T-helper 1 cell treated with Interleukin-12 subunit alpha and Interleukin-12 subunit beta and Interleukin-4 antibody, amounts not matched to agents 30 μg/mL and 1 μg/mL, for 36 hours (primary cell): ENCODE data around the gene CYCS.
"Not testable (repeated sequence)": the region's sequence is repeated elsewhere in the genome, so short reads cannot be mapped to it uniquely, and the experiment has no call there.

Source experiments
- H3K27ac Mint-ChIP-seq: one replicate; pipeline ENCODE4 v1.8.0; 2021; ENCODE audit warnings: mild to moderate bottlenecking, mixed read lengths
- H3K27me3 Mint-ChIP-seq: one replicate; pipeline ENCODE4 v1.8.0; 2021; ENCODE audit warnings: low read depth, mixed read lengths
- H3K36me3 Mint-ChIP-seq: one replicate; pipeline ENCODE4 v1.8.0; 2021; ENCODE audit warnings: low read depth, mixed read lengths
- H3K4me1 Mint-ChIP-seq: one replicate; pipeline ENCODE4 v1.8.0; 2021; ENCODE audit warnings: low read depth, mixed read lengths
- H3K4me3 Mint-ChIP-seq: one replicate; pipeline ENCODE4 v1.8.0; 2021; ENCODE audit warnings: mild to moderate bottlenecking, moderate library complexity, mixed read lengths
- H3K9me3 Mint-ChIP-seq: one replicate; pipeline ENCODE4 v1.8.0; 2021; ENCODE audit warnings: mixed read lengths

Gene CYCS

GRCh38 chr7:25134358-25135010 is 9.4 kb upstream of the CYCS start:
- Mint-ChIP-seq H3K27ac (no peak overlapping the region), H3K4me3 (no peak overlapping the region), H3K4me1 (peaks cover 8% of the 10 kb centered on the region), H3K36me3 (no peaks in the 10 kb centered on the region), H3K9me3 (no peaks in the 10 kb centered on the region), H3K27me3 (no peaks in the 10 kb centered on the region)

GRCh38 chr7:25132430-25132829 is 7.4 kb upstream of the CYCS start:
- Mint-ChIP-seq H3K9me3 (no peaks in the 10 kb centered on the region), H3K27ac (no peak overlapping the region), H3K36me3 (no peaks in the 10 kb centered on the region), H3K4me3 (no peak overlapping the region), H3K27me3 (no peaks in the 10 kb centered on the region), H3K4me1 (peaks cover 8% of the 10 kb centered on the region)

DNA sequence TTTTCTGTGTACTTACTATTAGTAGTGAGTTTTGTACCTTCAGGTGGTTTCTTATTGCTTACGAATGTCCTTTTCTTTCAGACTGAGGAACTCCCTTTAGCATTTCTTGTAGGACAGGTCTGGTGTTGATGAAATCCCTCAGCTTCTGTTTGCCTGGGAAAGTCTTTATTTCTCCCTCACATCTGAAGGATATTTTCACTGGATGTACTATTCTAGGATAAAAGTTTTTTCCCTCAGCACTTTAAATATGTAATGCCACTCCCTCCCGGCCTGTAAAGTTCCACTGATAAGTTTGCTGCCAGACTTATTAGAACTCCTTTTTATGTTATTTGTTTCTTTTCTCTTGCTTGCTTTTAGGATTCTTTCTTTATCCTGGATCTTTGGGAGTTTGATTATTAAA is 1.7 kb upstream of the CYCS start:
- H3K4me1 Mint-ChIP-seq: peaks cover 17% of the 10 kb centered on the region
- H3K27ac Mint-ChIP-seq: peak overlapping the region; percentile 43
- H3K27me3 Mint-ChIP-seq: no peaks in the 10 kb centered on the region
- H3K4me3 Mint-ChIP-seq: peak overlapping the region; percentile 10
- no peaks in the 10 kb centered on the region for H3K9me3 Mint-ChIP-seq
- H3K36me3 Mint-ChIP-seq: peaks cover 23% of the 10 kb centered on the region

- peak overlapping the region; percentile 100 for H3K27ac Mint-ChIP-seq
- peaks cover 18% of the 10 kb centered on the region for H3K4me1 Mint-ChIP-seq
- peak overlapping the region; percentile 100 for H3K4me3 Mint-ChIP-seq
- H3K36me3 Mint-ChIP-seq: peaks cover 35% of the 10 kb centered on the region
- H3K27me3 Mint-ChIP-seq: no peaks in the 10 kb centered on the region
- no peaks in the 10 kb centered on the region for H3K9me3 Mint-ChIP-seq
Measured at GRCh38 chr7:25124465-25125136, 459 bp downstream of the CYCS start.

GRCh38 chr7:25122373-25122772 is 2.7 kb downstream of the CYCS start:
- peaks cover 40% of the 10 kb centered on the region for H3K36me3 Mint-ChIP-seq
- no peak overlapping the region for H3K27ac Mint-ChIP-seq
- H3K27me3 Mint-ChIP-seq: no peaks in the 10 kb centered on the region

GRCh38 chr7:25121599-25121998 is 3.5 kb downstream of the CYCS start:
- H3K36me3 Mint-ChIP-seq: peaks cover 44% of the 10 kb centered on the region

More at GRCh38 chr7:25122373-25122772, 2.7 kb downstream of the CYCS start:
- H3K9me3 Mint-ChIP-seq: no peaks in the 10 kb centered on the region
- H3K4me1 Mint-ChIP-seq: peaks cover 23% of the 10 kb centered on the region
- H3K4me3 Mint-ChIP-seq: no peak overlapping the region

GRCh38 chr7:25119102-25119501 is 6.0 kb downstream of the CYCS start:
- Mint-ChIP-seq H3K27me3 (no peaks in the 10 kb centered on the region), H3K4me3 (no peak overlapping the region), H3K36me3 (peaks cover 40% of the 10 kb centered on the region), H3K4me1 (peaks cover 20% of the 10 kb centered on the region), H3K27ac (no peak overlapping the region), H3K9me3 (no peaks in the 10 kb centered on the region)

More at GRCh38 chr7:25121599-25121998, 3.5 kb downstream of the CYCS start:
- Mint-ChIP-seq H3K4me3 (no peak overlapping the region), H3K4me1 (peaks cover 23% of the 10 kb centered on the region), H3K9me3 (no peaks in the 10 kb centered on the region), H3K27me3 (no peaks in the 10 kb centered on the region), H3K27ac (no peak overlapping the region)

DNA sequence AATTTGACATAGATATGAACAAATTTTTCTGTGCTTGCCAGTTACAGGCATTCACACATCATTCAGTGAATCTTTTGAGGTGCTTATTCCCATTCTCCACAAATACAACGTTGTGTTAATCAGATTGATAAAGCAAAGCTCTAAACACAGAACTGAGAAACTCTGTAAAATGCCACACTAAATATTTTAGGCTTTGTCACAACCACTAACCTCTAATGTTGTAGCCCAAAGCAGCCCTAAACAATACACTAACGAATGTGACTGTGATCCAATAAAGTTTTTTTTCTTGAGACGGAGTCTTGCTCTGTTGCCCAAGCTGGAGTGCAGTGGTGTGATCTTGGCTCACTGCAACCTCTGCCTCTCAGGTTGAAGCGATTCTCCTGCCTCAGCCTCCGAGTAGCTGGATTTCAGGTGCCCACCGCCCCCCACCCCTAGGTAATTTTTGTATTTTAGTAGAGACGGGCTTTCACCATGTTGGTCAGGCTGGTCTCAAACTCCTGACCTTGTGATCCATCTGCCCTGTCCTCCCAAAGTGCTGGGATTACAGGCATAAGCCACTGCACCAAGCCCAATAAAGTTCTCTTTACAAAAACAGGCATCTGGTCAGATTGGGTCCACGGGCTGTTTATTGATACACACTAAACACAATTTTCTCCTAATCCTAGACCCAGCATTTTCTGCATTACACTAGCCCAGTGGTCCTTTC is 6.9 kb downstream of the CYCS start:
- Mint-ChIP-seq H3K4me1 (peaks cover 11% of the 10 kb centered on the region), H3K27ac (peak overlapping the region; percentile 19), H3K9me3 (no peaks in the 10 kb centered on the region), H3K36me3 (peaks cover 32% of the 10 kb centered on the region), H3K27me3 (no peaks in the 10 kb centered on the region), H3K4me3 (no peak overlapping the region)

- no peak overlapping the region for H3K4me3 Mint-ChIP-seq
- no peaks in the 10 kb centered on the region for H3K27me3 Mint-ChIP-seq
- H3K27ac Mint-ChIP-seq: peak overlapping the region; percentile 5
- peaks cover 11% of the 10 kb centered on the region for H3K4me1 Mint-ChIP-seq
- H3K9me3 Mint-ChIP-seq: no peaks in the 10 kb centered on the region
- H3K36me3 Mint-ChIP-seq: peaks cover 31% of the 10 kb centered on the region
Measured at GRCh38 chr7:25117226-25118047, 7.6 kb downstream of the CYCS start.

DNA sequence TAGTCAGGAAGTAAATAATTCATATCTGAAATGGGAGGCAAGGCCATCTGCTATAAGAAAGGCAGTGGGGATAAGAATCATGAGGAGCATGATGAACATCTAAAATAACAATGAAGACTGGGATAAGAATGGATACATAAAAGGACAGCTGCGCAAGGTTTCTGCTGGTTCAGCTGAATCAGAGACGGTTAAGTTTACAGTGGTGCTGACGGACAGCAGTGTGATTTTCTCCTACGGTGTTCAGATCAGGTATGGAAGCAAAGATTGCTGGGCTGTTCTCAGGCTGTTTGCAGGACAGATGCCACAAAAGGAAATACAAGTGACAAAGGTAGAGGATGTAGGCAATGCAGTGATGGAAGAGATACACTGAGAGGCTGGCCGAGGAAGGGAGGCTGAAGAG is 8.4 kb downstream of the CYCS start:
- peaks cover 8% of the 10 kb centered on the region for H3K4me1 Mint-ChIP-seq
- no peak overlapping the region for H3K4me3 Mint-ChIP-seq
- H3K36me3 Mint-ChIP-seq: peaks cover 23% of the 10 kb centered on the region
- H3K9me3 Mint-ChIP-seq: no peaks in the 10 kb centered on the region
- H3K27me3 Mint-ChIP-seq: no peaks in the 10 kb centered on the region
- H3K27ac Mint-ChIP-seq: peak overlapping the region; percentile 5

GRCh38 chr7:25110514-25110913 is 14.5 kb downstream of the CYCS start:
- not testable (repeated sequence) for H3K27ac Mint-ChIP-seq, H3K27me3 Mint-ChIP-seq, H3K4me3 Mint-ChIP-seq, H3K4me1 Mint-ChIP-seq, H3K9me3 Mint-ChIP-seq, H3K36me3 Mint-ChIP-seq

GRCh38 chr7:25109276-25109675 is 15.8 kb downstream of the CYCS start:
- Mint-ChIP-seq H3K4me3 (no peak overlapping the region), H3K27me3 (no peaks in the 10 kb centered on the region), H3K27ac (no peak overlapping the region), H3K4me1 (no peaks in the 10 kb centered on the region), H3K36me3 (no peaks in the 10 kb centered on the region), H3K9me3 (no peaks in the 10 kb centered on the region)

GRCh38 chr7:25105911-25106310 is 19.1 kb downstream of the CYCS start:
- peaks cover 3% of the 10 kb centered on the region for H3K27me3 Mint-ChIP-seq
- H3K4me3 Mint-ChIP-seq: no peak overlapping the region
- H3K9me3 Mint-ChIP-seq: no peaks in the 10 kb centered on the region
- no peak overlapping the region for H3K27ac Mint-ChIP-seq
- no peaks in the 10 kb centered on the region for H3K4me1 Mint-ChIP-seq
- H3K36me3 Mint-ChIP-seq: no peaks in the 10 kb centered on the region

DNA sequence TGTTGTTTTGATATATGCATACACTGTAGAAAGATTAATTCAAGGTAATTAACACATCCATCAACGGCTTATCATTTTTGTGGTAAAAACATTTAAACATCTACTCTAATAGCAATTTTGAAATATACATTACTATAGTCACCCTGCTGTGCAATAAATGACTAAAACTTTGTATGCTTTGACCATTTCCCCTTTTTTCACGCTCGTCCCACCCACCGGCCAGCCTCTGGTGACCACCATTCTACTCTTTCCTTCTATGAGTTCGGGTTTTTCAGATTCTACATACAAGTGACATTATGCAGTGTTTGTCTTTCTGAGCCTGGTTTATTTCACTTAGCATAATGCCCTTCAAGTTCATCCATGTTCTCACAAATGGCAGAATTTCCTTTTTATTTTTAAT is 21.3 kb downstream of the CYCS start:
- Mint-ChIP-seq H3K4me1 (no peaks in the 10 kb centered on the region), H3K9me3 (no peaks in the 10 kb centered on the region), H3K27me3 (peaks cover 3% of the 10 kb centered on the region), H3K4me3 (no peak overlapping the region), H3K27ac (no peak overlapping the region), H3K36me3 (no peaks in the 10 kb centered on the region)
